CD14-positive monocyte (primary cell): Measurements from ENCODE around the gene TMEM201. TPM values are rescaled to one million over a fixed set of nuclear protein-coding genes. Genes with fewer than 3 reads are reported as not detected.

Experiments
- DNase-seq, 3 donors: peaks; one replicate each; pipeline ENCODE4 v3.0.0-alpha.2; 2011 to 2022
- H2AFZ ChIP-seq: 2 replicates; pipeline ENCODE4 v1.6.0; 2012; ENCODE audit warnings: mild to moderate bottlenecking, low read depth, low read length, inconsistent platforms; ENCODE audit not compliant: insufficient read depth, poor library complexity, severe bottlenecking
- H3K27ac ChIP-seq, 2 donors: 1 replicate in 1 of 2; 2 replicates in 1 of 2; pipeline ENCODE4 v1.5.1; 2012 to 2013; ENCODE audit warnings: low read length in 2 of 2, control low read depth in 1 of 2, inconsistent platforms in 1 of 2, low read depth in 1 of 2, mild to moderate bottlenecking in 1 of 2
- H3K27me3 ChIP-seq, 2 donors: one replicate each; pipeline versions ENCODE4 v1.6.0 to v1.6.1; 2011 to 2013; ENCODE audit warnings: low read length in 2 of 2; ENCODE audit not compliant: control insufficient read depth in 2 of 2, insufficient read depth in 2 of 2
- H3K36me3 ChIP-seq, 2 donors: replicated peaks in 1 of 2; 1 replicate in 1 of 2; 2 replicates in 1 of 2; pipeline versions ENCODE4 v1.5.1 to v1.6.1; 2012 to 2013; ENCODE audit warnings: low read length in 2 of 2, control low read depth in 1 of 2, inconsistent platforms in 1 of 2, mild to moderate bottlenecking in 1 of 2; ENCODE audit not compliant: insufficient read depth in 2 of 2, control insufficient read depth in 1 of 2
- H3K4me1 ChIP-seq, 2 donors: 1 replicate in 1 of 2; 2 replicates in 1 of 2; pipeline versions ENCODE4 v1.5.1 to v1.6.1; 2012 to 2013; ENCODE audit warnings: low read length in 2 of 2, control low read depth in 1 of 2, inconsistent platforms in 1 of 2, mild to moderate bottlenecking in 1 of 2, moderate library complexity in 1 of 2; ENCODE audit not compliant: insufficient read depth in 2 of 2, control insufficient read depth in 1 of 2
- H3K4me2 ChIP-seq: replicated peaks from 2 replicates; pipeline ENCODE3; 2012; ENCODE audit warnings: low read length, moderate library complexity, mild to moderate bottlenecking; ENCODE audit not compliant: poor library complexity, severe bottlenecking; ENCODE audit errors: extremely low read depth
- H3K4me3 ChIP-seq, 3 experiments: fragments of 200-600 bp in 1 of 3; sonication (generic) in 1 of 3; replicated peaks in 1 of 3; 1 replicate in 2 of 3; 2 replicates in 1 of 3; pipeline ENCODE4 v1.5.1; 2011 to 2013; ENCODE audit warnings: low read length in 3 of 3, mild to moderate bottlenecking in 3 of 3, control low read depth in 2 of 3, low read depth in 2 of 3, inconsistent platforms in 1 of 3, moderate library complexity in 1 of 3
- H3K79me2 ChIP-seq: 2 replicates; pipeline ENCODE4 v1.6.0; 2012; ENCODE audit warnings: mild to moderate bottlenecking, control low read depth, inconsistent platforms, low read length, moderate library complexity; ENCODE audit not compliant: insufficient read depth
- H3K9ac ChIP-seq: 2 replicates; pipeline ENCODE4 v1.6.0; 2017; ENCODE audit warnings: low read length, mild to moderate bottlenecking; ENCODE audit not compliant: insufficient read depth, poor library complexity, severe bottlenecking
- H3K9me3 ChIP-seq, 2 donors: replicated peaks in 1 of 2; 1 replicate in 1 of 2; 2 replicates in 1 of 2; pipeline versions ENCODE4 v1.5.1 to v1.6.1; 2012 to 2013; ENCODE audit warnings: low read length in 2 of 2, control low read depth in 1 of 2; ENCODE audit not compliant: control insufficient read depth in 1 of 2, insufficient read depth in 1 of 2
- H4K20me1 ChIP-seq: 2 replicates; pipeline ENCODE4 v1.6.0; 2012; ENCODE audit warnings: mild to moderate bottlenecking, low read length, control low read depth, moderate library complexity; ENCODE audit not compliant: insufficient read depth
- H3K27ac Mint-ChIP-seq, 7 donors: one replicate each; pipeline ENCODE4 v1.8.0; 2020; ENCODE audit warnings: mild to moderate bottlenecking in 7 of 7, mixed read lengths in 7 of 7, moderate library complexity in 6 of 7, inconsistent platforms in 2 of 7
- H3K27me3 Mint-ChIP-seq, 3 donors: one replicate each; pipeline ENCODE4 v1.8.0; 2021 to 2022; ENCODE audit warnings: low read depth in 3 of 3, mild to moderate bottlenecking in 3 of 3, mixed read lengths in 3 of 3, moderate library complexity in 3 of 3, inconsistent platforms in 1 of 3
- H3K36me3 Mint-ChIP-seq, 2 donors: one replicate each; pipeline ENCODE4 v1.8.0; 2020; ENCODE audit warnings: mixed read lengths in 2 of 2, inconsistent platforms in 1 of 2, mild to moderate bottlenecking in 1 of 2
- H3K4me1 Mint-ChIP-seq: one replicate; pipeline ENCODE4 v1.8.0; 2020; ENCODE audit warnings: mild to moderate bottlenecking, mixed read lengths
- H3K4me3 Mint-ChIP-seq, 2 donors: one replicate each; pipeline ENCODE4 v1.8.0; 2020; ENCODE audit warnings: mild to moderate bottlenecking in 2 of 2, mixed read lengths in 2 of 2, moderate library complexity in 1 of 2
- H3K9me3 Mint-ChIP-seq, 7 donors: one replicate each; pipeline ENCODE4 v1.8.0; 2020 to 2022; ENCODE audit warnings: mixed read lengths in 7 of 7, mild to moderate bottlenecking in 6 of 7, moderate library complexity in 6 of 7, inconsistent platforms in 2 of 7
- WGBS: methylation state at CpG from one replicate; pipeline ENCODE4 v1.1.5; 2013; ENCODE audit warnings: missing lambda C conversion rate; ENCODE audit not compliant: insufficient coverage; 5-methylcytosine and 5-hydroxymethylcytosine counted together
- intact Hi-C, 2 donors: fragments of 100-400 bp; cut with micrococcal nuclease; formaldehyde crosslinking; loops; one replicate each; pipeline versions ENCODE4 v1.15.0 to v1.15.1; 2023
- polyA plus RNA-seq, 3 donors: library from polyadenylated mRNA; depleted of rRNA in 1 of 3; unstranded in 2 of 3; stranded (reverse) in 1 of 3; fragments of 300-500 nt in 2 of 3; fragments of >200 nt in 1 of 3; fragmentation: Illumina TruSeq in 2 of 3; gene quantifications; 1 replicate in 2 of 3; 2 replicates in 1 of 3; pipeline ENCODE4 v1.2.3, GENCODE V29; 2012 to 2021
- TF ChIP-seq, protein P1 (sequence below): fragments of 200-600 bp; IDR thresholded peaks from one replicate; pipeline ENCODE4 v1.8.0; 2022; ENCODE audit warnings: antibody characterized with exemption, mild to moderate bottlenecking

TMEM201 gene
- polyA plus RNA-seq, 3 donors: 0.37 to 3.7 (median 0.37) TPM

DNA sequence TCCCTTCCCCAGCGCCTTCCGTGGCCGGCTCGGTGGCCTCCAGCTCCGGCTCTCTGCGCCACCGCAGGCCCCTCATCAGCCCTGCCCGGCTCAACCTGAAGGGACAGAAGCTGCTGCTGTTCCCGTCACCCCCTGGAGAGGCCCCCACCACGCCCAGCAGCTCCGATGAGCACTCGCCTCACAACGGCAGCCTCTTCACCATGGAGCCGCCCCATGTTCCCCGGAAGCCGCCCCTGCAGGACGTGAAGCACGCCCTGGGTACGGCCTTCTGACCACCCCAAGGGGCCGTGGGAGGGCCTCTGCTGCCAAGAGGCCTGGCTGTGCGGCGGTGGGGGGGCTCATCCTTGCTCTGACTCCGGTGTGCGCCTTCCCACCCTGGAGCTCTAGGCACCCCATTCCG, 21.8 kb downstream of the TMEM201 start:
- H3K27me3 ChIP-seq: no peaks in the 10 kb centered on the region
- H3K79me2 ChIP-seq: no peaks in the 10 kb centered on the region
- no peaks in the 10 kb centered on the region for H4K20me1 ChIP-seq
- Mint-ChIP-seq H3K27ac (peak overlapping the region in 1 of 7 donors; percentile 41), H3K4me3 (no peak overlapping the region), H3K4me1 (no peaks in the 10 kb centered on the region), H3K36me3 (peaks cover 16 to 52% of the 10 kb centered on the region in 2 donors), H3K9me3 (no peaks in the 10 kb centered on the region), H3K27me3 (peaks cover 0 to 1% (median 0%) of the 10 kb centered on the region in 3 donors)
- H3K4me2 ChIP-seq: no peak overlapping the region
- H3K9me3 ChIP-seq: no peaks in the 10 kb centered on the region
- intact Hi-C loops: no loop called here
- no peak overlapping the region for H3K27ac ChIP-seq
- H3K36me3 ChIP-seq: peaks cover 14 to 34% of the 10 kb centered on the region in 2 donors
- no peak for DNase-seq
- no peak overlapping the region for H2AFZ ChIP-seq
- no peaks in the 10 kb centered on the region for H3K4me1 ChIP-seq
- TF ChIP-seq, protein P1, sequence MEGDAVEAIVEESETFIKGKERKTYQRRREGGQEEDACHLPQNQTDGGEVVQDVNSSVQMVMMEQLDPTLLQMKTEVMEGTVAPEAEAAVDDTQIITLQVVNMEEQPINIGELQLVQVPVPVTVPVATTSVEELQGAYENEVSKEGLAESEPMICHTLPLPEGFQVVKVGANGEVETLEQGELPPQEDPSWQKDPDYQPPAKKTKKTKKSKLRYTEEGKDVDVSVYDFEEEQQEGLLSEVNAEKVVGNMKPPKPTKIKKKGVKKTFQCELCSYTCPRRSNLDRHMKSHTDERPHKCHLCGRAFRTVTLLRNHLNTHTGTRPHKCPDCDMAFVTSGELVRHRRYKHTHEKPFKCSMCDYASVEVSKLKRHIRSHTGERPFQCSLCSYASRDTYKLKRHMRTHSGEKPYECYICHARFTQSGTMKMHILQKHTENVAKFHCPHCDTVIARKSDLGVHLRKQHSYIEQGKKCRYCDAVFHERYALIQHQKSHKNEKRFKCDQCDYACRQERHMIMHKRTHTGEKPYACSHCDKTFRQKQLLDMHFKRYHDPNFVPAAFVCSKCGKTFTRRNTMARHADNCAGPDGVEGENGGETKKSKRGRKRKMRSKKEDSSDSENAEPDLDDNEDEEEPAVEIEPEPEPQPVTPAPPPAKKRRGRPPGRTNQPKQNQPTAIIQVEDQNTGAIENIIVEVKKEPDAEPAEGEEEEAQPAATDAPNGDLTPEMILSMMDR: no peak
- no peak overlapping the region for H3K9ac ChIP-seq
- WGBS: 92% methylated on average over 22 of the region's 25 CpGs
- no peak overlapping the region for H3K4me3 ChIP-seq

DNA sequence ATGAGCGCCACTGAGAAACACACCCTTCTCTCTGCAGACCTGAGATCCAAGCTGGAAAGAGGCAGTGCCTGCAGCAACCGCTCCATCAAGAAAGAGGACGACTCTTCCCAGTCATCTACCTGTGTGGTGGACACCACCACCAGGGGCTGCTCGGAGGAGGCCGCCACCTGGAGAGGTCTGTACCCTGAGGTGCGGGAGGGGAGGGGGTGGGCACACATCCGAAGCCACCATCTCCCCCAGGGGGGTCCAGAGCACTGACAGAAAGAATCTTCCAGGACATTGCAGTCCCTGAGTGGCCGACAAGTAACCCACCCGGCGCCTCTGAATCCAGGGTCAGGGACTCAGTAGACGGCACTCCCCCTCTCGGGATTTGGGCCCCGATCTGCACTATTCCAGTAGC, 23.0 kb downstream of the TMEM201 start:
- H3K4me1 Mint-ChIP-seq: peaks cover 2% of the 10 kb centered on the region
- intact Hi-C loops: no loop called here
- DNase-seq: no peak

More for the DNA sequence above, 23.0 kb downstream of the TMEM201 start:
- Mint-ChIP-seq H3K4me3 (no peak overlapping the region), H3K9me3 (no peaks in the 10 kb centered on the region), H3K36me3 (peaks cover 16 to 52% of the 10 kb centered on the region in 2 donors), H3K27me3 (peaks cover 0 to 2% (median 1%) of the 10 kb centered on the region in 3 donors), H3K27ac (no peak overlapping the region)
- no peaks in the 10 kb centered on the region for H3K9me3 ChIP-seq
- TF ChIP-seq, protein P1: no peak
- no peak overlapping the region for H3K4me3 ChIP-seq
- WGBS: 100% methylated on average over 2 of the region's 13 CpGs
- H3K4me1 ChIP-seq: no peaks in the 10 kb centered on the region
- H3K36me3 ChIP-seq: peaks cover 10 to 34% of the 10 kb centered on the region in 2 donors
- no peaks in the 10 kb centered on the region for H3K79me2 ChIP-seq
- H3K27ac ChIP-seq: no peak overlapping the region
- H3K4me2 ChIP-seq: no peak overlapping the region
- no peak overlapping the region for H2AFZ ChIP-seq
- no peak overlapping the region for H3K9ac ChIP-seq
- no peaks in the 10 kb centered on the region for H4K20me1 ChIP-seq
- no peaks in the 10 kb centered on the region for H3K27me3 ChIP-seq
